ENCODE results near the gene RAB10.

DNA sequence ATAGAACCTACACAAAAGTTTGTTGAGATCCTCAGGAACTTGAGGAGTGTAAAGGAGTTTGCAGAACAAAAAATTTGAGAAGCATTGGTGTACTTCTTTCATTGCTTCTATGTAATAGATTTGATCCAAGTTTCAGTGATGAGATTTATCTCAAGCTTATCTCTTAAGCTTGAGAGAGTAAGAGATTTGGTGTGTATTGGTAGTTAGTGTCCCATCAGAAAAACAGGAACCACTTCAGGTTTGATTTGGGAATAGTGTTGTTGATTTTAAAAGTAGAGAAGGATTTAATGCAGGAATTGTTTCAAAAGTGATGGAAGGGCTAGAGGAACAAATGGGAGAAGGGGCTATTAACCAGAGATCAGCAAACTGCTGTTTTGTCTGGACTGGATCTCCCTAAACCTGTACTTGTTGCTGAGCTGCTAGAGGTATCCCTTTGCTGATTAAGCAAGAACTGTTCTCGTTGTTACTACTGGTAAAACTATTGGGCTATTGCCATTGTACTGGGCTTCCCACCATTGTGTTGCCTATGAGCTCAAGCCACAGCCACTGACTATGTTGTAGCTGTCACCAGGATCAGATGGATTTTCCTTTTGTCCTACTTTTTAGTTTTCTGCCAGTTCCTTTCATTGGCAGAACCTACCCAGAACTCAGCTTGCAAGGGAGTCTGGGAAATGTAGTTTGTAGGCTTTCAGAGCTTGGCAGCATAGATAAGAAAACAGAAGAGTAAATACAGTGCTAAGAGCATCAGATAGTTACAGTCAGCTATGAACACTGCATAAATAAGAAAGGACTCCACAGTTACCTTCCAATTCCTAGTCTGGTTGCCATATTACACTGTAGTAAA lies 39.3 kb downstream of the RAB10 start:
- TF ChIP-seq SMC3 (IDR thresholded peaks at IDR 0.05; ENCODE audit: low read length) (no peak), FOXJ3 (CRISPR knock-in tag; IDR thresholded peaks at IDR 0.05; ENCODE audit: borderline replicate concordance) (no peak), STAT5B (CRISPR knock-in tag; IDR thresholded peaks at IDR 0.05) (no peak), POLR2AphosphoS5 (IDR thresholded peaks at IDR 0.05; ENCODE audit: low read depth, low read length) (no peak), EP300 (IDR thresholded peaks at IDR 0.05; ENCODE audit: low read depth in 2 of 2, low read length in 2 of 2) (no peak), EP300 (CRISPR knock-in tag; IDR thresholded peaks at IDR 0.05; ENCODE audit: borderline replicate concordance) (no peak), ISX (CRISPR knock-in tag; conservative IDR thresholded peaks at IDR 0.05) (no peak)
- TF ChIP-seq, protein P1, sequence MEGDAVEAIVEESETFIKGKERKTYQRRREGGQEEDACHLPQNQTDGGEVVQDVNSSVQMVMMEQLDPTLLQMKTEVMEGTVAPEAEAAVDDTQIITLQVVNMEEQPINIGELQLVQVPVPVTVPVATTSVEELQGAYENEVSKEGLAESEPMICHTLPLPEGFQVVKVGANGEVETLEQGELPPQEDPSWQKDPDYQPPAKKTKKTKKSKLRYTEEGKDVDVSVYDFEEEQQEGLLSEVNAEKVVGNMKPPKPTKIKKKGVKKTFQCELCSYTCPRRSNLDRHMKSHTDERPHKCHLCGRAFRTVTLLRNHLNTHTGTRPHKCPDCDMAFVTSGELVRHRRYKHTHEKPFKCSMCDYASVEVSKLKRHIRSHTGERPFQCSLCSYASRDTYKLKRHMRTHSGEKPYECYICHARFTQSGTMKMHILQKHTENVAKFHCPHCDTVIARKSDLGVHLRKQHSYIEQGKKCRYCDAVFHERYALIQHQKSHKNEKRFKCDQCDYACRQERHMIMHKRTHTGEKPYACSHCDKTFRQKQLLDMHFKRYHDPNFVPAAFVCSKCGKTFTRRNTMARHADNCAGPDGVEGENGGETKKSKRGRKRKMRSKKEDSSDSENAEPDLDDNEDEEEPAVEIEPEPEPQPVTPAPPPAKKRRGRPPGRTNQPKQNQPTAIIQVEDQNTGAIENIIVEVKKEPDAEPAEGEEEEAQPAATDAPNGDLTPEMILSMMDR (CRISPR knock-in tag; IDR thresholded peaks at IDR 0.05): no peak
- TF ChIP-seq, protein P2, sequence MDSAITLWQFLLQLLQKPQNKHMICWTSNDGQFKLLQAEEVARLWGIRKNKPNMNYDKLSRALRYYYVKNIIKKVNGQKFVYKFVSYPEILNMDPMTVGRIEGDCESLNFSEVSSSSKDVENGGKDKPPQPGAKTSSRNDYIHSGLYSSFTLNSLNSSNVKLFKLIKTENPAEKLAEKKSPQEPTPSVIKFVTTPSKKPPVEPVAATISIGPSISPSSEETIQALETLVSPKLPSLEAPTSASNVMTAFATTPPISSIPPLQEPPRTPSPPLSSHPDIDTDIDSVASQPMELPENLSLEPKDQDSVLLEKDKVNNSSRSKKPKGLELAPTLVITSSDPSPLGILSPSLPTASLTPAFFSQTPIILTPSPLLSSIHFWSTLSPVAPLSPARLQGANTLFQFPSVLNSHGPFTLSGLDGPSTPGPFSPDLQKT (CRISPR knock-in tag; IDR thresholded peaks at IDR 0.05; ENCODE audit: borderline replicate concordance): no peak
- TF ChIP-seq, protein P3, sequence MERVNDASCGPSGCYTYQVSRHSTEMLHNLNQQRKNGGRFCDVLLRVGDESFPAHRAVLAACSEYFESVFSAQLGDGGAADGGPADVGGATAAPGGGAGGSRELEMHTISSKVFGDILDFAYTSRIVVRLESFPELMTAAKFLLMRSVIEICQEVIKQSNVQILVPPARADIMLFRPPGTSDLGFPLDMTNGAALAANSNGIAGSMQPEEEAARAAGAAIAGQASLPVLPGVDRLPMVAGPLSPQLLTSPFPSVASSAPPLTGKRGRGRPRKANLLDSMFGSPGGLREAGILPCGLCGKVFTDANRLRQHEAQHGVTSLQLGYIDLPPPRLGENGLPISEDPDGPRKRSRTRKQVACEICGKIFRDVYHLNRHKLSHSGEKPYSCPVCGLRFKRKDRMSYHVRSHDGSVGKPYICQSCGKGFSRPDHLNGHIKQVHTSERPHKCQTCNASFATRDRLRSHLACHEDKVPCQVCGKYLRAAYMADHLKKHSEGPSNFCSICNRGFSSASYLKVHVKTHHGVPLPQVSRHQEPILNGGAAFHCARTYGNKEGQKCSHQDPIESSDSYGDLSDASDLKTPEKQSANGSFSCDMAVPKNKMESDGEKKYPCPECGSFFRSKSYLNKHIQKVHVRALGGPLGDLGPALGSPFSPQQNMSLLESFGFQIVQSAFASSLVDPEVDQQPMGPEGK (CRISPR knock-in tag; IDR thresholded peaks at IDR 0.05): no peak

All from HepG2 (cell line).